SJCRH30 (cell line): ENCODE results near the gene MRPS16. TPM values are rescaled to one million over a fixed set of nuclear protein-coding genes. Genes with fewer than 3 reads are reported as not detected.

ENCODE experiments used
- total RNA-seq: library from RNA; depleted of rRNA; stranded (reverse); fragments of >200 nt; shearing (Covaris generic); gene quantifications from 2 replicates; pipeline ENCODE4 v1.2.3, GENCODE V29; 2014; rRNA removed

The MRPS16 gene
- total RNA-seq, 1 experiment from 2014 or later = 93.4 TPM

Other genes starting within 250 kb of the MRPS16 start
- 78.0 and 82.4 TPM in 2 replicates for gene P4HA1, start 155.8 kb downstream of the MRPS16 start, total RNA-seq
- gene NUDT13, start 142.2 kb downstream of the MRPS16 start, total RNA-seq = 0.49 and 0.84 TPM in 2 replicates
- gene ECD, start 84.6 kb downstream of the MRPS16 start, total RNA-seq = 47.9 and 48.0 TPM in 2 replicates
- gene FAM149B1, start 84.5 kb downstream of the MRPS16 start, total RNA-seq = 10.1 and 12.4 TPM in 2 replicates
- gene DNAJC9, start 5.4 kb downstream of the MRPS16 start, total RNA-seq = 59.7 and 70.0 TPM in 2 replicates
- gene CFAP70, start 106.2 kb upstream of the MRPS16 start, total RNA-seq = 0.12 TPM in 1 of 2 replicates, not detected in the other
- 52.2 and 55.7 TPM in 2 replicates for gene ANXA7, start 161.4 kb upstream of the MRPS16 start, total RNA-seq
- 0.66 and 1.2 TPM in 2 replicates for gene MSS51, start 180.9 kb upstream of the MRPS16 start, total RNA-seq
- 32.1 and 41.3 TPM in 2 replicates for gene PPP3CB, start 243.4 kb upstream of the MRPS16 start, total RNA-seq